ENCODE data around the gene FBXO36. TPM values are rescaled to one million over a fixed set of nuclear protein-coding genes. Genes with fewer than 3 reads are reported as not detected.
A peak's percentile ranks its signal among the peaks of the same experiment; 100 is the strongest.

FBXO36 gene
- total RNA-seq, 2 experiments from 2014 or later, result 0.82 to 1.1 TPM

DNA sequence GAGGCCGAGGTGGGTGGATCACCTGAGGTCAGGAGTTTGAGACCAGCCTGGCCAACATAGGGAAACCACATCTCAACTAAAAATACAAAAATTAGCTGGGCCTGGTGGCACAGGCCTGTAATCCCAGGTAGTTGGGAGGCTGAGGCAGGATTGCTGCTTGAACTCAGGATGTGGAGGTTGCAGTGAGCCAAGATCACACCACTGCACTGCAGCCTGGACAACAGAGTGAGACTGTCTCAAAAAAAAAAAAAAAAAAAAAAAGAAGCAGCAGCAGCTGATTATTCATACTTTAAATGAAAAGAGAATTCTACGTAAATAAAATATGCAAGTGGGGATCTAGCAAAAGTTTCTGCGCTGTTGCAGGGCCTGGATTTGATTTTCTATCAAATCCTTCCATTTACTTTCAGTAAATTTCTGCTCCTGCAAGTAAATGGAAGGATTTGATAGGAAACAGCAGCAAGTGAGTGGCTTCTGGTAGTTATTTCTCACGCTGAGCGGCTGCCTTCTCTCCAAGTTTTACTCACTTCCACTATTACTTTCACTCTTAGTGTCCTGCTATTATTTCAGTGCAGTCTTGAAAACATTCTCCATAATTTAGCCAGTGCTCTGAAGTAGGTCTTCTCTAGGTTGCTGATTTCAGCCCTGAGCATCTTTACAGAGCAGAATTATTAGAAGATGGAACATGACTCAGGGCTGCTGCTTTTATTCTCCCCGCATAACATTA is 78.0 kb downstream of the FBXO36 start:
- peaks cover 3% of the 10 kb centered on the region for H3K4me1 Mint-ChIP-seq
- DNase-seq, result no peak
- ChIA-PET CTCF (interaction anchor here (1.4 to 2.0 kb wide), 2 partner anchors 8 to 11 kb away, joined by 4 to 6 read pairs; no protein-coding TSS in a partner anchor), POLR2A (no interaction called here)
- no peaks in the 10 kb centered on the region for H3K36me3 Mint-ChIP-seq (ENCODE audit: low read depth)
- H3K27ac Mint-ChIP-seq, result no peak overlapping the region
- H3K4me3 Mint-ChIP-seq, result no peak overlapping the region
- H3K27me3 Mint-ChIP-seq, result no peaks in the 10 kb centered on the region
- no peaks in the 10 kb centered on the region for H3K9me3 Mint-ChIP-seq

DNA sequence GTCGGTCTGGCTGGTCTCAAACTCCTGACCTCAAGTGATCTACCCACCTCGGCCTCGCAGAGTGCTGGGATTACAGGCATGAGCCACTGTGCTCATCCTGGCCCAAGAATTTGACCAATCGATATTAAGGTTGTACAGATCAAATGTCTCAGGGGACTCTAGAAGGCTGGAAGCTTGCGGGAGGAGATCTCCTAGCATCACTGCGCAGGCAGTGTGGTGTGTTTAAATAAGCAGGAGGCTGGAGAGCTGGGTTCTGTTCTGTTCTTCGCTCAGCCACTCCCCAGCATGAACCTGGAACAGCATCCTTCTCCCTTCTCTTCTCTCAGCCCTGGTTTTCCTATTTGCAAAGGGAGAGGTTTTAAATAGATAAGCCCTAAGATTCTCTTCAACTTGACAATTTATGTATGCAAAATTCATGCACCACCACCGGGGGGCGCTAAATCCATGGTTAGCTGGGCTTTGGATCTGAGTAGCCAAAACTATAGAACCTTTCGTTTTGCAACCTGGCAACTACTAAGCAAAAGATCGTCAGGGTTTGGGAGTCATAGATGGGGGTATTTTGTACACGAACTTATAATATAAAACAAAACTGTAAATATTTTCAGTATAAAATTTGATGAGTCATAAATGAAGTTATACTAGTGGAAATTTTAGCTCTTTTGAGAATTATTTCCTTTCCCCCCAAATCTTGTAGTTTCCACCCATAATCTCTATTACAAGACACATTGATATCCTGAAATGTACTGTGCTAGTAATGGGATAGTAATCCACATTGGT is 85.8 kb downstream of the FBXO36 start:
- Mint-ChIP-seq H3K4me1 (peaks cover 9% of the 10 kb centered on the region), H3K4me3 (no peak overlapping the region), H3K36me3 (ENCODE audit: low read depth) (no peaks in the 10 kb centered on the region), H3K27ac (no peak overlapping the region), H3K9me3 (no peaks in the 10 kb centered on the region), H3K27me3 (no peaks in the 10 kb centered on the region)
- POLR2A ChIA-PET, result no interaction called here
- peak; percentile 87 for DNase-seq
- CTCF ChIA-PET, result interaction anchor here (0.8 to 2.8 kb wide), 11 partner anchors 8 to 602 kb away, joined by 3 to 7 read pairs (median 5); no protein-coding TSS in a partner anchor

GRCh38 chr2:230008708-230009066 is 86.4 kb downstream of the FBXO36 start:
- Mint-ChIP-seq H3K27me3 (no peaks in the 10 kb centered on the region), H3K4me1 (peaks cover 9% of the 10 kb centered on the region), H3K9me3 (no peaks in the 10 kb centered on the region), H3K27ac (no peak overlapping the region), H3K4me3 (no peak overlapping the region), H3K36me3 (ENCODE audit: low read depth) (no peaks in the 10 kb centered on the region)
- DNase-seq, result no peak
- ChIA-PET POLR2A (no interaction called here), CTCF (interaction anchor here (0.8 to 2.8 kb wide), 11 partner anchors 9 to 602 kb away, joined by 3 to 7 read pairs (median 5); no protein-coding TSS in a partner anchor)

- POLR2A ChIA-PET, result no interaction called here
- Mint-ChIP-seq H3K27me3 (no peaks in the 10 kb centered on the region), H3K4me1 (peaks cover 9% of the 10 kb centered on the region), H3K4me3 (no peak overlapping the region), H3K9me3 (no peaks in the 10 kb centered on the region), H3K36me3 (ENCODE audit: low read depth) (no peaks in the 10 kb centered on the region), H3K27ac (no peak overlapping the region)
- DNase-seq, result no peak
- CTCF ChIA-PET, result interaction anchor here (0.6 to 1.0 kb wide), 3 partner anchors 10 to 16 kb away, joined by 4 to 9 read pairs (median 7); no protein-coding TSS in a partner anchor
Observed at GRCh38 chr2:230010501-230010900, 88.2 kb downstream of the FBXO36 start.

DNA sequence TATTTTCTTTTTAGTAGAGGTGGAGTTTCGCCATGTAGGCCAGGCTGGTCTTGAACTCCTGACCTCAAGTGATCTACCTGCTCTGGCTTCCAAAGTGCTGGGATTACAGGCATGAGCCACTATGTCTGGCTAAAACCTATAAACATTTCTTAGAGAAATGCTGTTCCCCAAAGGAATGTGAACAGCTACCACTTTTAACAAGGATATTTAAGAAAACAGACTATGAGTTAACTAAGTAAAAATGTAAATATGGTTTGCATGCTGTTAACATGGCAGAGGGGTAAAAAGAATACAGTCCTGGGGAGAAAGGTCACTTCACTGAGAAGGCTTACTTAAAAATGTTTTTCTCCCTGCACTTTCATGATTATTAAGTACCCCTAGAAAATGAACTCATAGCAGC is 89.3 kb downstream of the FBXO36 start:
- Mint-ChIP-seq H3K36me3 (ENCODE audit: low read depth) (no peaks in the 10 kb centered on the region), H3K27me3 (no peaks in the 10 kb centered on the region)
- CTCF ChIA-PET, result interaction anchor here (0.6 to 1.0 kb wide), 5 partner anchors 9 to 702 kb away, joined by 3 to 9 read pairs (median 4); no protein-coding TSS in a partner anchor

DNA sequence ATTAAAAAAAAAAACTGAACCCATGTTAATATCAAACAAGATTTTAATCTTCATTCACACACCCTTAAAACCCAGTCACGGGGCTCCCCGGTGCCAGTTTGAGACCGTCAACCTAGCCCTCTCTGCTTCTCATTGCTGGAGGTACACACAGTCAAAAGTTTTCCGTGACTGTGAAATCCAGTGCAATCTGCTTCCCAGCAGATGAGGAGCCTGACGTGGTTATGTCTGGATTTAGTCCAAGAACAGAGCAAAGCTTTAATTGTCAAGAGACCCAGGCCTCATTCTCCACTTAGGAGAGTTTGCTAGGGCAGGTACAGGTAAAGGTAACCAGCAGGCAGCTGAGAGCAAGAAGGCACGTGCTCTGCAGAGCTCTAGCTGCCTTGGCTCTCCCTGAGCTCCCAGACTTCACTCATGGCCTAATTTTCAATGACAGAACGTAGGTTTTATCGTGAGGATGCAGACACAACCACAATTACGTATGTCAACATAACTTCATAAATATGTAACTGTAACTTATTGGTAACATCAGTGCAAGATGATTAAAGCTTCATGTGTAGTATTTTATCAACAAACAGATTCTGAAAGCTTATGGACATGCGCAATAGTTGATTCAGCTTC is 90.1 kb downstream of the FBXO36 start:
- ChIA-PET CTCF (interaction anchor here (0.6 to 1.2 kb wide), 2 partner anchors 8 to 14 kb away, joined by 4 read pairs; no protein-coding TSS in a partner anchor), POLR2A (no interaction called here)
- Mint-ChIP-seq H3K36me3 (ENCODE audit: low read depth) (no peaks in the 10 kb centered on the region), H3K27me3 (peaks cover under 1% of the 10 kb centered on the region), H3K27ac (no peak overlapping the region), H3K9me3 (no peaks in the 10 kb centered on the region), H3K4me3 (no peak overlapping the region), H3K4me1 (peaks cover 9% of the 10 kb centered on the region)
- DNase-seq, result no peak

More for the DNA sequence above, 89.3 kb downstream of the FBXO36 start:
- no peak overlapping the region for H3K4me3 Mint-ChIP-seq
- H3K9me3 Mint-ChIP-seq, result no peaks in the 10 kb centered on the region
- peaks cover 9% of the 10 kb centered on the region for H3K4me1 Mint-ChIP-seq
- H3K27ac Mint-ChIP-seq, result no peak overlapping the region
- DNase-seq, result no peak
- POLR2A ChIA-PET, result no interaction called here

DNA sequence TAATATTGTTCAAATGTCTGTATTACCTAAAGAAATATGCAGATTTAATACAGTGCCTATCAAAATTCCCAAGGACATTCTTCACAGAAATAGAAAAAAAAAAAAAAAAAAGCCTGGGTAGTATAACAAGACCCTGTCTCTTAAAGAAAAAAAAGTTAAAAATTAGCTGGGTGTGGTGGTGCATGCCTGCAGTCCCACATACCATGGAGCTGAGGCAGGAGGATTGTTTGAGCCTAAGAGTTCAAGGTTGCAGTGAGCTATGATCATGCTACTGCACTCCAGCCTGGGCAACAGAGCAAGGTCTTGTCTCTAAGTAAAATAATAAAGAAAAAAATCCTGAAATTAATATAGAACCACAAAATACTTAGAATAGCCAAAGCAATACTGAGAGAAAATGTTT is 94.5 kb downstream of the FBXO36 start:
- no peak for DNase-seq
- Mint-ChIP-seq H3K9me3 (no peaks in the 10 kb centered on the region), H3K4me3 (no peak overlapping the region), H3K4me1 (no peaks in the 10 kb centered on the region), H3K36me3 (ENCODE audit: low read depth) (no peaks in the 10 kb centered on the region), H3K27ac (no peak overlapping the region), H3K27me3 (peaks cover 5% of the 10 kb centered on the region)
- ChIA-PET POLR2A (no interaction called here), CTCF (interaction anchor here (0.6 kb wide), 2 partner anchors 89 to 213 kb away, joined by 3 read pairs; no protein-coding TSS in a partner anchor)

GRCh38 chr2:230018153-230018552 is 95.8 kb downstream of the FBXO36 start:
- Mint-ChIP-seq H3K27ac (no peak overlapping the region), H3K4me1 (no peaks in the 10 kb centered on the region), H3K4me3 (no peak overlapping the region), H3K27me3 (peaks cover 5% of the 10 kb centered on the region), H3K9me3 (no peaks in the 10 kb centered on the region), H3K36me3 (ENCODE audit: low read depth) (no peaks in the 10 kb centered on the region)
- no peak for DNase-seq
- ChIA-PET POLR2A (no interaction called here), CTCF (interaction anchor here (0.6 to 2.1 kb wide), 2 partner anchors 9 to 31 kb away, joined by 4 to 7 read pairs; no protein-coding TSS in a partner anchor)

DNA sequence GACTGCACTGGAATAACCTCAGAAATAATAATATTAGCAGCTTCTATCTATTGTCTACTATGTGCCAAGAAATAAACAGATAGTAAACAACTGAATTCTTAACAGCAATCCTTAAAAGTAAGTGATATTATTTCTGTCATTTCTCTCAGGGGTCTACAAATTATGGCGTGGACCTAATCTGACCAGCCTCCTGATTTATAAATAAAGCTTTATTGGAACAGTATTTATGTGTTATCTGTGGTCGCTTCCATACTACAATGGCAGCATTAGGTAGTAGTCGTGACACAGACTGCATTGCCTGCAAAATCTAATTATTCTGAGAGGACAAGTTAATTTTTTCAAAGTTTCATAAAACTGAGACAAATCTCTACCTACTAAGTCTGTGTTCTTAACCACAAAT is 97.4 kb downstream of the FBXO36 start:
- ChIA-PET POLR2A (no interaction called here), CTCF (interaction anchor here (0.7 to 2.1 kb wide), 2 partner anchors 11 to 17 kb away, joined by 4 to 7 read pairs; no protein-coding TSS in a partner anchor)
- DNase-seq, result no peak
- Mint-ChIP-seq H3K9me3 (no peaks in the 10 kb centered on the region), H3K4me1 (no peaks in the 10 kb centered on the region), H3K4me3 (no peak overlapping the region), H3K36me3 (ENCODE audit: low read depth) (no peaks in the 10 kb centered on the region), H3K27ac (no peak overlapping the region), H3K27me3 (peaks cover 5% of the 10 kb centered on the region)

DNA sequence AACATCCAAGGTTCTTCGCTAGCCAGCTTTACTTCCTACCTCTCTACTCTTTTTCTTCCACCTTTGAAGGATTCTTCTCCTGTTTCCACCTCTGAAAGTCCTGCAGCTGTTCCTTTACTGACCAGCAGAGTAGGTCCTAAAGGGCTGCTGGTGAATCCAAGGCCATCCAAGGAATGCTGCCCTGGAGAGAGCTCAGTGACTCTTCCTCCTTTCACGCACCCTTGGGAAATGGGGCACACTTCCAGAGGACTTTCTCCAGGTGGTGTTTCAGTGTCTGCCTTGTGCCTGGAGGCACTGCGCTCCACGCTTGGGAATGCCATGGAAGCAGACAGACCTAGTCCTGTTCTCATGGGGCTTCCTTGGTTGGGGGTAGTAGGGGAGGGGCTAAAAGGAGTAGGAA is 101.0 kb downstream of the FBXO36 start:
- H3K36me3 Mint-ChIP-seq (ENCODE audit: low read depth), result no peaks in the 10 kb centered on the region
- POLR2A ChIA-PET, result no interaction called here

GRCh38 chr2:230042195-230042594 is 119.9 kb downstream of the FBXO36 start:
- H3K27me3 Mint-ChIP-seq, result peaks cover 2% of the 10 kb centered on the region
- no peak for DNase-seq
- H3K36me3 Mint-ChIP-seq (ENCODE audit: low read depth), result no peaks in the 10 kb centered on the region
- ChIA-PET CTCF (interaction anchor here (0.5 kb wide), 1 partner anchor 661 kb away, joined by 6 read pairs; no protein-coding TSS in a partner anchor), POLR2A (no interaction called here)
- H3K9me3 Mint-ChIP-seq, result no peaks in the 10 kb centered on the region
- H3K4me3 Mint-ChIP-seq, result no peak overlapping the region
- no peaks in the 10 kb centered on the region for H3K4me1 Mint-ChIP-seq
- no peak overlapping the region for H3K27ac Mint-ChIP-seq

More for the DNA sequence above, 101.0 kb downstream of the FBXO36 start:
- H3K4me1 Mint-ChIP-seq, result no peaks in the 10 kb centered on the region
- CTCF ChIA-PET, result interaction anchor here (0.6 to 1.3 kb wide), 2 partner anchors 26 to 775 kb away, joined by 3 read pairs; no protein-coding TSS in a partner anchor
- peaks cover 3% of the 10 kb centered on the region for H3K27me3 Mint-ChIP-seq
- H3K9me3 Mint-ChIP-seq, result no peaks in the 10 kb centered on the region
- H3K4me3 Mint-ChIP-seq, result no peak overlapping the region
- DNase-seq, result no peak
- no peak overlapping the region for H3K27ac Mint-ChIP-seq

- Mint-ChIP-seq H3K27ac (no peak overlapping the region), H3K36me3 (ENCODE audit: low read depth) (no peaks in the 10 kb centered on the region), H3K4me1 (no peaks in the 10 kb centered on the region), H3K4me3 (no peak overlapping the region), H3K9me3 (no peaks in the 10 kb centered on the region), H3K27me3 (peaks cover 2% of the 10 kb centered on the region)
- CTCF ChIA-PET, result interaction anchor here (0.9 kb wide), 1 partner anchor 24 kb away, joined by 3 read pairs; no protein-coding TSS in a partner anchor
- POLR2A ChIA-PET, result no interaction called here
- no peak for DNase-seq
Observed at GRCh38 chr2:230043025-230043424, 120.7 kb downstream of the FBXO36 start.
